Uterus (tissue), 4 donors: Measurements from ENCODE around the gene GOLGA6A. TPM values are rescaled to one million over a fixed set of nuclear protein-coding genes. Genes with fewer than 3 reads are reported as not detected.

Experiments
- DNase-seq, 2 donors: peaks; one replicate each; pipeline ENCODE4 v3.0.0-alpha.2; 2019 to 2020
- H3K27ac ChIP-seq, 2 donors: fragments of 200-600 bp; sonication (generic); 1 replicate in 1 of 2; 2 replicates in 1 of 2; pipeline ENCODE4 v1.5.1; 2016 to 2018
- H3K27me3 ChIP-seq, 2 donors: fragments of 200-600 bp; sonication (generic); one replicate each; pipeline ENCODE4 v1.5.1; 2018 to 2019; ENCODE audit warnings: control low read depth in 1 of 2
- H3K36me3 ChIP-seq, 2 donors: fragments of 200-600 bp; sonication (generic); one replicate each; pipeline ENCODE4 v1.5.1; 2019; ENCODE audit warnings: control low read depth in 1 of 2
- H3K4me1 ChIP-seq, 2 donors: fragments of 200-600 bp; sonication (generic); one replicate each; pipeline ENCODE4 v1.5.1; 2018 to 2019; ENCODE audit warnings: control low read depth in 1 of 2
- H3K4me3 ChIP-seq, 2 donors: fragments of 200-600 bp; sonication (generic); 1 replicate in 1 of 2; 2 replicates in 1 of 2; pipeline ENCODE4 v1.5.1; 2018 to 2019; ENCODE audit warnings: mild to moderate bottlenecking in 1 of 2
- H3K9me3 ChIP-seq, 2 donors: fragments of 200-600 bp; sonication (generic); one replicate each; pipeline ENCODE4 v1.5.1; 2019; ENCODE audit warnings: control low read depth in 1 of 2
- CTCF ChIP-seq, 4 experiments: fragments of 200-600 bp in 2 of 4; fragments of 450-650 bp in 2 of 4; sonication (generic) in 2 of 4; IDR thresholded peaks; one replicate each; pipeline ENCODE4 v1.5.1; 2016 to 2019; ENCODE audit warnings: antibody characterized with exemption in 4 of 4, mild to moderate bottlenecking in 2 of 4, moderate library complexity in 1 of 4
- POLR2A ChIP-seq, 2 donors: fragments of 450-650 bp; IDR thresholded peaks; one replicate each; pipeline ENCODE4 v1.6.1; 2016; ENCODE audit warnings: antibody characterized with exemption in 2 of 2, mild to moderate bottlenecking in 1 of 2, moderate library complexity in 1 of 2
- intact Hi-C: fragments of 100-400 bp; cut with DNase I; formaldehyde crosslinking; loops from one replicate; pipeline ENCODE4 v1.15.1; 2023; ENCODE audit warnings: low total_unique reads
- total RNA-seq, 4 donors: library from RNA; depleted of rRNA in 3 of 4; stranded (reverse); fragments of >200 nt in 3 of 4; gene quantifications; one replicate each; pipeline versions ENCODE4 v1.1.0 to v1.2.4, GENCODE V29; 2014 to 2023
- donor health status: DM: yes; HTN: yes; CAD: no.

GOLGA6A gene
- total RNA-seq, 4 donors from 2014 or later = 0.58 TPM; not detected in 3

DNA sequence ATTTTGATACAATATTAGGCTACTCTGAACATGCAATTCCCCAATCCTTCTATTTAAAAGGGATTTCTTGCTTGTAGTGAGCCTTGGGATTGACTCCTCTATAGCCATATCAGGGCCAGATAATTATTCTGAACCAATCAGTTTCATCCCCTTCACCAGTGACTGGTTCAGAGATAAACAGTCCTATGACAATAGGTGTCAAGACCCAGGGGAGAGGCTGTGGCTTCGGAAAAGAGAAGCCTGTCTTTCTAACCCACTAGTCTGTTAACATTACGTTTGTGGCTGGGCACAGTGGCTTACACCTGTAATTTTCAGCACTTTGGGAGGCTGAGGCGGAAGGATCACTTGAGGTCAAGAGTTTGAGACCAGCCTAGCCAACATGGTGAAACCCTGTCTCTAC lies 41.8 kb upstream of the GOLGA6A start:
- intact Hi-C loops = no loop called here

GRCh38 chr15:74123658-74124057 lies 41.3 kb upstream of the GOLGA6A start:
- H3K4me3 ChIP-seq = no peak overlapping the region
- intact Hi-C loops = no loop called here
- no peak for TF ChIP-seq CTCF (IDR thresholded peaks at IDR 0.05)
- no peak for TF ChIP-seq POLR2A (IDR thresholded peaks at IDR 0.05)
- peaks cover 0 to 1% of the 10 kb centered on the region in 2 donors for H3K27me3 ChIP-seq
- H3K4me1 ChIP-seq = no peaks in the 10 kb centered on the region
- H3K9me3 ChIP-seq = no peaks in the 10 kb centered on the region
- no peak overlapping the region for H3K27ac ChIP-seq
- DNase-seq = no peak
- no peaks in the 10 kb centered on the region for H3K36me3 ChIP-seq

More for the DNA sequence above, 41.8 kb upstream of the GOLGA6A start:
- no peaks in the 10 kb centered on the region for H3K4me1 ChIP-seq
- H3K9me3 ChIP-seq = no peaks in the 10 kb centered on the region
- H3K36me3 ChIP-seq = no peaks in the 10 kb centered on the region
- no peak overlapping the region for H3K4me3 ChIP-seq
- TF ChIP-seq POLR2A (IDR thresholded peaks at IDR 0.05) = no peak
- TF ChIP-seq CTCF (IDR thresholded peaks at IDR 0.05) = no peak
- peaks cover 0 to 7% of the 10 kb centered on the region in 2 donors for H3K27me3 ChIP-seq
- H3K27ac ChIP-seq = no peak overlapping the region
- DNase-seq = no peak

DNA sequence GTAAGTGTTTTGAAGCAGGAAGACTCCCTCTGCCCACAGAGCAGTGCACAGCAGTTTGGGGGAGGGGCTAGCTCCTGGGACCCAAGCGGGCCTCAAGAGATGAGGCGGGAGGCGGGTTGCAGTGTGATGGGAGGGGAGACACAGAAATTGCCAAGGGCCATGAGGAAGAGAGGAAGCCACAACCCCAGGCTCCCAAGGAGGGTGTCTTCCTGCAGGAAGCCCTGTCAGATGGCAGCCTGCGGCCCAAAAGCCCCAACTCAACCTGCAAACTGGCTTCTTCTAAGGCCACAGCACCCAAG lies 40.7 kb upstream of the GOLGA6A start:
- H3K27me3 ChIP-seq = no peaks in the 10 kb centered on the region
- intact Hi-C loops = no loop called here
- TF ChIP-seq CTCF (IDR thresholded peaks at IDR 0.05) (no peak), POLR2A (IDR thresholded peaks at IDR 0.05) (no peak)

GRCh38 chr15:74122403-74123130 lies 40.2 kb upstream of the GOLGA6A start:
- Histone ChIP-seq H3K4me1 (no peaks in the 10 kb centered on the region), H3K4me3 (no peak overlapping the region), H3K36me3 (no peaks in the 10 kb centered on the region), H3K27ac (no peak overlapping the region), H3K9me3 (no peaks in the 10 kb centered on the region), H3K27me3 (no peaks in the 10 kb centered on the region)
- intact Hi-C loops = no loop called here
- DNase-seq = no peak
- TF ChIP-seq CTCF (IDR thresholded peaks at IDR 0.05) = no peak
- no peak for TF ChIP-seq POLR2A (IDR thresholded peaks at IDR 0.05)

More for the DNA sequence above, 40.7 kb upstream of the GOLGA6A start:
- Histone ChIP-seq H3K9me3 (no peaks in the 10 kb centered on the region), H3K36me3 (no peaks in the 10 kb centered on the region), H3K27ac (no peak overlapping the region), H3K4me1 (no peaks in the 10 kb centered on the region), H3K4me3 (no peak overlapping the region)
- no peak for DNase-seq

DNA sequence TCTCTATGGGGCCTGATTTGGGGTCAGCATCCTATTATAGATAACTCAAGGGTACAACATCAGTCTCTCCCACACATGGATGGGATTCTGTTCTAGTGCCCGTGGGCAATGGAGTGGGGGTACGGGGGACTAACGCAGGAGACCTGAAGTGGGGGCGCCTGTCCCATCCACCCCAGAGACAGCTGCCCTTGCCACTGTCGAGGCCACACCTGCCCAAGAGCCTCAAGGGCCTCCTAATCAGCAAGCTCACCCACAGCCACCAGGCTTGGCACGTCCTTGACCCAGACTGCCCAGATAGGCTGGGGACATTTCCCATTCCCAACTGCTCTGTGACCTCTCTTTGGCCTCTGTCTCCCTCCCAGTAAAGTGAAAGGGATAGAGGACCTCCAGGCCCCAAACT lies 39.5 kb upstream of the GOLGA6A start:
- Histone ChIP-seq H3K27ac (no peak overlapping the region), H3K9me3 (no peaks in the 10 kb centered on the region), H3K36me3 (no peaks in the 10 kb centered on the region), H3K27me3 (no peaks in the 10 kb centered on the region), H3K4me1 (no peaks in the 10 kb centered on the region), H3K4me3 (no peak overlapping the region)
- no peak for DNase-seq
- intact Hi-C loops = no loop called here
- no peak for TF ChIP-seq CTCF (IDR thresholded peaks at IDR 0.05)
- TF ChIP-seq POLR2A (IDR thresholded peaks at IDR 0.05) = no peak
